Panc1 (cell line): Measurements from ENCODE around the gene UNC13B. TPM values are rescaled to one million over a fixed set of nuclear protein-coding genes. Genes with fewer than 3 reads are reported as not detected.

Source experiments
- ATAC-seq: fragments of 200-7000 bp; cut with Tn5 transposase; 2 replicates; pipeline ENCODE4 v1.9.1; 2020; ENCODE audit warnings: mild to moderate bottlenecking, moderate library complexity
- BruUV-seq: library from RNA; stranded (reverse); fragments of 400-500 nt; replicated peaks from 2 replicates; lab custom pipeline; 2021; lab: Mats Ljungman, UMichigan
- CTCF ChIA-PET: fragments of 300-600 bp; sonication (Branson Sonifier 250); formaldehyde crosslinking; loops from one replicate; lab custom pipeline; 2022; ENCODE audit warnings: antibody characterized with exemption; lab: Charles Lee
- POLR2A ChIA-PET: fragments of 300-600 bp; sonication (Branson Sonifier 250); formaldehyde crosslinking; loops from one replicate; lab custom pipeline; 2022; ENCODE audit warnings: antibody characterized with exemption; lab: Charles Lee
- DNase-seq: peaks from one replicate; pipeline ENCODE4 v3.0.0-alpha.2; 2010; ENCODE audit warnings: low read depth, low spot score
- H3K27ac ChIP-seq: 2 replicates; pipeline ENCODE4 v1.5.1; 2011; ENCODE audit warnings: mild to moderate bottlenecking, low read length, inconsistent platforms
- H3K27me3 ChIP-seq: fragments of 200-500 bp; sonication (Bioruptor generic); 2 replicates; pipeline ENCODE4 v1.6.0; 2014; ENCODE audit warnings: low read length, inconsistent platforms; ENCODE audit not compliant: control insufficient read depth, insufficient read depth
- H3K36me3 ChIP-seq: fragments of 200-500 bp; sonication (Bioruptor generic); 2 replicates; pipeline ENCODE4 v1.5.1; 2014; ENCODE audit warnings: inconsistent platforms, mild to moderate bottlenecking, low read length, moderate library complexity; ENCODE audit not compliant: control insufficient read depth, insufficient read depth
- H3K4me1 ChIP-seq: 2 replicates; pipeline ENCODE4 v1.5.1; 2011; ENCODE audit warnings: inconsistent platforms, mild to moderate bottlenecking, low read length, moderate library complexity; ENCODE audit not compliant: control insufficient read depth, insufficient read depth
- H3K4me3 ChIP-seq, 2 experiments: 2 replicates each; pipeline ENCODE4 v1.5.1; 2011 to 2012; ENCODE audit warnings: low read depth in 2 of 2, low read length in 2 of 2, mild to moderate bottlenecking in 2 of 2, inconsistent platforms in 1 of 2, moderate library complexity in 1 of 2
- H3K9me3 ChIP-seq: fragments of 200-500 bp; sonication (Bioruptor generic); 2 replicates; pipeline ENCODE4 v1.5.1; 2014; ENCODE audit warnings: low read depth, mild to moderate bottlenecking, inconsistent platforms, low read length, moderate library complexity; ENCODE audit not compliant: control insufficient read depth, insufficient read depth
- POLR2AphosphoS5 ChIP-seq: IDR thresholded peaks from 2 replicates; pipeline ENCODE4 v1.6.1; 2012; ENCODE audit warnings: mild to moderate bottlenecking, low read depth, low read length, moderate library complexity
- SIN3A ChIP-seq: IDR thresholded peaks from 2 replicates; pipeline ENCODE4 v1.6.1; 2012; ENCODE audit warnings: low read depth, mild to moderate bottlenecking, low read length, moderate library complexity, borderline replicate concordance; ENCODE audit not compliant: insufficient read depth
- TCF7L2 ChIP-seq: IDR thresholded peaks from 2 replicates; pipeline ENCODE4 v1.6.1; 2011; ENCODE audit warnings: mild to moderate bottlenecking, low read depth, low read length, inconsistent platforms
- in situ Hi-C: cut with HindIII; loops from 2 replicates; pipeline ENCODE4 v1.10.0; 2016; ENCODE audit warnings: low sequenced_read_pairs, low pct_unique_long_range_greater_than_20kb
- intact Hi-C: fragments of 100-400 bp; cut with micrococcal nuclease; formaldehyde crosslinking; loops from one replicate; pipeline ENCODE4 v1.10.0; 2022; ENCODE audit not compliant: unreplicated experiment
- total RNA-seq: library from RNA; stranded (reverse); gene quantifications from one replicate; pipeline ENCODE4 v1.2.1, GENCODE V29; 2021; ENCODE audit not compliant: unreplicated experiment
- TF ChIP-seq, protein P1 (sequence below), 2 experiments: IDR thresholded peaks; 2 replicates each; pipeline ENCODE4 v1.6.1; 2011 to 2012; ENCODE audit warnings: low read depth in 2 of 2, control low read depth in 1 of 2, low read length in 1 of 2, mild to moderate bottlenecking in 1 of 2, moderate library complexity in 1 of 2; ENCODE audit not compliant: insufficient read depth in 1 of 2
- TF ChIP-seq, protein P2 (sequence below): fragments of 450-650 bp; IDR thresholded peaks from 2 replicates; pipeline ENCODE4 v1.5.1; 2017; ENCODE audit warnings: mild to moderate bottlenecking

Gene UNC13B
- total RNA-seq, 1 experiment from 2014 or later = 35.2 TPM

DNA sequence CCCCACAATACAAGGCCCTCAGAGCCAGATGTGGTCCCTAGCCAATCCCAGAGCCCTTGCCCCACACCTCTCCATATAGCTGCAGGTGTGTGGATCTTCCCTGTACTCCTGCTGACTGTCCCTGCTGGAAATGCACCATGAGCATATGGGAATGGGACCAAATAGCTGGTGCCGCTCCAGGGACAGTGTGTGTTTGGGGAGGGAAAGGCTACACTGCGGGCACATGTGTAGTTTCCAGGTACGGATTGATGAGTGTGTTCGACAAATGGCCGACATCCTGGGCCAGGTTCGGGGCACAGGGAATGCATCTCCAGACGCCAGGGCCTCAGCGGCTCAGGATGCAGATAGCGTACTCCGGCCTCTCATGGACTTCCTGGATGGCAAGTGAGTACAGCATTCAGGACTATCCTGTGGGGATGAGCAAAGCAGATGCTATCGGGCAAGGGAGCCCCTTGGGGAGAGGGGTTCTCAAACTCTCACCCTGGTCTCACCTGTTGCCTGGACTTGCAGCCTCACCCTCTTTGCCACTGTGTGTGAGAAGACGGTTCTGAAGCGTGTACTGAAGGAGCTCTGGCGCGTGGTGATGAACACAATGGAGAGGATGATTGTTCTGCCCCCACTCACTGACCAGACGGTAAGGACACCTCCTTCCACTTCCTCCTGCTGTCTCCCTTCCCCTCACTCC is 237.0 kb downstream of the UNC13B start:
- no peaks in the 10 kb centered on the region for H3K4me1 ChIP-seq
- intact Hi-C loops (no loop called here), in situ Hi-C loops (no loop called here)
- TF ChIP-seq POLR2AphosphoS5 (no peak), SIN3A (no peak), TCF7L2 (no peak)
- TF ChIP-seq, protein P1, sequence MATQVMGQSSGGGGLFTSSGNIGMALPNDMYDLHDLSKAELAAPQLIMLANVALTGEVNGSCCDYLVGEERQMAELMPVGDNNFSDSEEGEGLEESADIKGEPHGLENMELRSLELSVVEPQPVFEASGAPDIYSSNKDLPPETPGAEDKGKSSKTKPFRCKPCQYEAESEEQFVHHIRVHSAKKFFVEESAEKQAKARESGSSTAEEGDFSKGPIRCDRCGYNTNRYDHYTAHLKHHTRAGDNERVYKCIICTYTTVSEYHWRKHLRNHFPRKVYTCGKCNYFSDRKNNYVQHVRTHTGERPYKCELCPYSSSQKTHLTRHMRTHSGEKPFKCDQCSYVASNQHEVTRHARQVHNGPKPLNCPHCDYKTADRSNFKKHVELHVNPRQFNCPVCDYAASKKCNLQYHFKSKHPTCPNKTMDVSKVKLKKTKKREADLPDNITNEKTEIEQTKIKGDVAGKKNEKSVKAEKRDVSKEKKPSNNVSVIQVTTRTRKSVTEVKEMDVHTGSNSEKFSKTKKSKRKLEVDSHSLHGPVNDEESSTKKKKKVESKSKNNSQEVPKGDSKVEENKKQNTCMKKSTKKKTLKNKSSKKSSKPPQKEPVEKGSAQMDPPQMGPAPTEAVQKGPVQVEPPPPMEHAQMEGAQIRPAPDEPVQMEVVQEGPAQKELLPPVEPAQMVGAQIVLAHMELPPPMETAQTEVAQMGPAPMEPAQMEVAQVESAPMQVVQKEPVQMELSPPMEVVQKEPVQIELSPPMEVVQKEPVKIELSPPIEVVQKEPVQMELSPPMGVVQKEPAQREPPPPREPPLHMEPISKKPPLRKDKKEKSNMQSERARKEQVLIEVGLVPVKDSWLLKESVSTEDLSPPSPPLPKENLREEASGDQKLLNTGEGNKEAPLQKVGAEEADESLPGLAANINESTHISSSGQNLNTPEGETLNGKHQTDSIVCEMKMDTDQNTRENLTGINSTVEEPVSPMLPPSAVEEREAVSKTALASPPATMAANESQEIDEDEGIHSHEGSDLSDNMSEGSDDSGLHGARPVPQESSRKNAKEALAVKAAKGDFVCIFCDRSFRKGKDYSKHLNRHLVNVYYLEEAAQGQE (IDR thresholded peaks at IDR 0.05; ENCODE audit: insufficient read depth in 1 of 2, low read depth in 2 of 2, low read length in 1 of 2) = no peak
- TF ChIP-seq, protein P2, sequence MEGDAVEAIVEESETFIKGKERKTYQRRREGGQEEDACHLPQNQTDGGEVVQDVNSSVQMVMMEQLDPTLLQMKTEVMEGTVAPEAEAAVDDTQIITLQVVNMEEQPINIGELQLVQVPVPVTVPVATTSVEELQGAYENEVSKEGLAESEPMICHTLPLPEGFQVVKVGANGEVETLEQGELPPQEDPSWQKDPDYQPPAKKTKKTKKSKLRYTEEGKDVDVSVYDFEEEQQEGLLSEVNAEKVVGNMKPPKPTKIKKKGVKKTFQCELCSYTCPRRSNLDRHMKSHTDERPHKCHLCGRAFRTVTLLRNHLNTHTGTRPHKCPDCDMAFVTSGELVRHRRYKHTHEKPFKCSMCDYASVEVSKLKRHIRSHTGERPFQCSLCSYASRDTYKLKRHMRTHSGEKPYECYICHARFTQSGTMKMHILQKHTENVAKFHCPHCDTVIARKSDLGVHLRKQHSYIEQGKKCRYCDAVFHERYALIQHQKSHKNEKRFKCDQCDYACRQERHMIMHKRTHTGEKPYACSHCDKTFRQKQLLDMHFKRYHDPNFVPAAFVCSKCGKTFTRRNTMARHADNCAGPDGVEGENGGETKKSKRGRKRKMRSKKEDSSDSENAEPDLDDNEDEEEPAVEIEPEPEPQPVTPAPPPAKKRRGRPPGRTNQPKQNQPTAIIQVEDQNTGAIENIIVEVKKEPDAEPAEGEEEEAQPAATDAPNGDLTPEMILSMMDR = no peak
- H3K9me3 ChIP-seq = no peaks in the 10 kb centered on the region
- ChIA-PET POLR2A (interaction anchor here (0.6 kb wide), 1 partner anchor 143 kb away, joined by 3 read pairs; no protein-coding TSS in a partner anchor), CTCF (no interaction called here)
- DNase-seq (no peak), ATAC-seq (no peak)
- no peaks in the 10 kb centered on the region for H3K27me3 ChIP-seq
- no peak overlapping the region for H3K4me3 ChIP-seq
- no TSS peak for BruUV-seq
- H3K36me3 ChIP-seq = no peaks in the 10 kb centered on the region
- no peak overlapping the region for H3K27ac ChIP-seq

DNA sequence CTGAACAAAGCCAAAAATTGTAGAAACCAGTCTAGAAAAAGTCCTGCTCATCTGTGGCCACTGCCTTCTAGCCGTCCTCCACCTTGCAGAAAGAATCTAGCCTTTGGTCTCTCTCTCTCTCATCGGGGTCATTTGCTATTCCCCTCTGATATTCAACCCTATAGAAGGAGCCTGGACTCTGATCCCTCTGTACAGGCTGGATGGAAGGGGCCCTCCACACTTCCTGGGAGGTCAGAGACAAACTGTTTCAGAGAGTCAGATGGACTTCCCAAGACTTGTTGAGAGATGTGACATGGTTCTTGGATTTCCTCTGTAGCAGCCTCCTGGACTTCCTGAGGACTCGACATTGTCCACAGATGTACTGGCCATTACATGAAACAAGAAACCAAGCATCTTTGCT is 243.1 kb downstream of the UNC13B start:
- DNase-seq (no peak), ATAC-seq (no peak)
- H3K27me3 ChIP-seq = no peaks in the 10 kb centered on the region
- CTCF ChIA-PET = no interaction called here
- H3K4me3 ChIP-seq = no peak overlapping the region
- no peak overlapping the region for H3K27ac ChIP-seq
- POLR2A ChIA-PET = no interaction called here
- intact Hi-C loops = no loop called here
- no TSS peak for BruUV-seq
- H3K36me3 ChIP-seq = no peaks in the 10 kb centered on the region
- no peaks in the 10 kb centered on the region for H3K9me3 ChIP-seq
- in situ Hi-C loops = no loop called here
- no peaks in the 10 kb centered on the region for H3K4me1 ChIP-seq
- TF ChIP-seq, protein P1 (IDR thresholded peaks at IDR 0.05; ENCODE audit: insufficient read depth in 1 of 2, low read depth in 2 of 2, low read length in 1 of 2) = no peak
- TF ChIP-seq, protein P2 = no peak
- no peak for TF ChIP-seq TCF7L2
- TF ChIP-seq SIN3A = no peak
- no peak for TF ChIP-seq POLR2AphosphoS5
